SK-N-SH treated with all-trans-retinoic acid at 6 μM for 48 hours (cell line): ENCODE measurements around the gene MYL4.
"Not testable (repeated sequence)": the region's sequence is repeated elsewhere in the genome, so short reads cannot be mapped to it uniquely, and the experiment has no call there.

Source experiments
- ATAC-seq: fragments of 200-7000 bp; cut with Tn5 transposase; 3 replicates; pipeline ENCODE4 v1.9.1; 2020; ENCODE audit warnings: mild to moderate bottlenecking, moderate library complexity
- ARNTL ChIP-seq: fragments of 450-650 bp; formaldehyde crosslinking; IDR thresholded peaks from 2 replicates; pipeline ENCODE4 v1.5.0; 2020; ENCODE audit warnings: low read depth, mild to moderate bottlenecking, moderate library complexity, borderline replicate concordance
- BACH2 ChIP-seq: fragments of 250-450 bp; sonication (Bioruptor Pico); IDR thresholded peaks from 2 replicates; pipeline ENCODE4 v1.9.0; 2021; ENCODE audit warnings: mild to moderate bottlenecking, borderline replicate concordance
- CSDC2 ChIP-seq: fragments of 250-450 bp; sonication (Bioruptor Pico); IDR thresholded peaks from 2 replicates; pipeline ENCODE4 v1.5.0; 2020; ENCODE audit warnings: mild to moderate bottlenecking, moderate library complexity
- ESRRG ChIP-seq: fragments of 250-450 bp; sonication (Bioruptor Pico); IDR thresholded peaks from 2 replicates; pipeline ENCODE4 v1.6.1; 2021; ENCODE audit warnings: mild to moderate bottlenecking
- GLIS3 ChIP-seq: fragments of 250-450 bp; sonication (Bioruptor Pico); IDR thresholded peaks from 2 replicates; pipeline ENCODE4 v1.5.0; 2020; ENCODE audit warnings: mild to moderate bottlenecking, moderate library complexity
- ISL1 ChIP-seq: fragments of 250-450 bp; sonication (Bioruptor Pico); IDR thresholded peaks from 2 replicates; pipeline ENCODE4 v2.1.2; 2022; ENCODE audit warnings: mild to moderate bottlenecking, moderate library complexity
- OSR1 ChIP-seq: fragments of 250-450 bp; sonication (Bioruptor Pico); IDR thresholded peaks from 2 replicates; pipeline ENCODE4 v1.8.0; 2022; ENCODE audit warnings: moderate library complexity, mild to moderate bottlenecking, inconsistent platforms
- PPARA ChIP-seq: fragments of 250-450 bp; sonication (Bioruptor Pico); IDR thresholded peaks from 2 replicates; pipeline ENCODE4 v1.5.0; 2020; ENCODE audit warnings: mild to moderate bottlenecking, borderline replicate concordance
- RARB ChIP-seq: fragments of 250-450 bp; sonication (Bioruptor Pico); IDR thresholded peaks from 2 replicates; pipeline ENCODE4 v1.8.0; 2021; ENCODE audit warnings: mild to moderate bottlenecking, moderate library complexity
- SNAI2 ChIP-seq: fragments of 250-450 bp; sonication (Bioruptor Pico); IDR thresholded peaks from 2 replicates; pipeline ENCODE4 v1.5.0; 2020; ENCODE audit warnings: mild to moderate bottlenecking, moderate library complexity
- TCF4 ChIP-seq: fragments of 250-450 bp; sonication (Bioruptor Pico); IDR thresholded peaks from 2 replicates; pipeline ENCODE4 v1.8.0; 2021; ENCODE audit warnings: mild to moderate bottlenecking, moderate library complexity, borderline replicate concordance
- TOX ChIP-seq: fragments of 250-450 bp; sonication (Bioruptor Pico); IDR thresholded peaks from 2 replicates; pipeline ENCODE4 v1.8.0; 2021; ENCODE audit warnings: mild to moderate bottlenecking, moderate library complexity, borderline replicate concordance
- ZC3H10 ChIP-seq: fragments of 250-450 bp; sonication (Bioruptor Pico); IDR thresholded peaks from 2 replicates; pipeline ENCODE4 v1.5.1; 2021; ENCODE audit warnings: mild to moderate bottlenecking, moderate library complexity
- ZFP3 ChIP-seq: fragments of 250-450 bp; sonication (Bioruptor Pico); IDR thresholded peaks from 2 replicates; pipeline ENCODE4 v1.5.0; 2020; ENCODE audit warnings: mild to moderate bottlenecking, moderate library complexity
- ZFP30 ChIP-seq: fragments of 450-650 bp; formaldehyde crosslinking; IDR thresholded peaks from 2 replicates; pipeline ENCODE4 v1.5.0; 2022; ENCODE audit warnings: mild to moderate bottlenecking, moderate library complexity
- ZNF565 ChIP-seq: fragments of 450-650 bp; formaldehyde crosslinking; conservative IDR thresholded peaks from 2 replicates; pipeline ENCODE4 v1.5.0; 2020; ENCODE audit warnings: low read depth, mild to moderate bottlenecking, moderate library complexity
- ZNF70 ChIP-seq: fragments of 450-650 bp; formaldehyde crosslinking; IDR thresholded peaks from 2 replicates; pipeline ENCODE4 v1.5.0; 2020; ENCODE audit warnings: mild to moderate bottlenecking, moderate library complexity
- ZNF8 ChIP-seq: fragments of 450-650 bp; formaldehyde crosslinking; IDR thresholded peaks from 2 replicates; pipeline ENCODE4 v1.5.0; 2020; ENCODE audit warnings: mild to moderate bottlenecking, moderate library complexity
- TF ChIP-seq, protein P1 (sequence below): fragments of 250-450 bp; sonication (Bioruptor Pico); IDR thresholded peaks from 2 replicates; pipeline ENCODE4 v1.8.0; 2021; ENCODE audit warnings: low read depth, mild to moderate bottlenecking, moderate library complexity, borderline replicate concordance
- TF ChIP-seq, protein P2 (sequence below): fragments of 250-450 bp; sonication (Bioruptor Pico); IDR thresholded peaks from 2 replicates; pipeline ENCODE4 v1.8.0; 2020; ENCODE audit warnings: mild to moderate bottlenecking, moderate library complexity, borderline replicate concordance
- TF ChIP-seq, protein P3 (sequence below): fragments of 250-450 bp; sonication (Bioruptor Pico); IDR thresholded peaks from 2 replicates; pipeline ENCODE4 v1.5.1; 2020; ENCODE audit warnings: low read depth, mild to moderate bottlenecking, moderate library complexity

Gene MYL4

DNA sequence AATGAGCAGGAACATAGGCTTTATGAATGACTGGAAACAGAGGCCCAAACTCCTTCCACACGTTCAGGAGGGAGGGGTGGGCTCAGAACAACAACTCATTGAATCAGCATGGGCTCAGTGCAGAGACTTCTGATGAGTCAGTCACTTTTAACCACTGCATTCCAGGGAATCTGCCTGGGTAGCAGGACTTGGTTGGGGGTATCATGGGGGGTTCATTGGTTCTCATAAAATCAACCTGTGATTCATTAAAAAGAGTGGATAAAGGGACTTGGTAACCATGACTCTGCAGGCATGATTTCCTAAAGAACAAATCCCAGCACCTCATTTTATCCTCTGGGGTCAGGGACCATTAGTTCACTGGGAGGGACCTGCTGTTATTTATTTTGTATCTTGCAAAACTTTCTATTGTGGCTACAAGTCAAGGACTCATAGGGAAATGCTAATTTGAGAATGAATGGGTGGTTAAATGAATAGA lies 58.2 kb downstream of the MYL4 start (continued):
- TF ChIP-seq, protein P1, sequence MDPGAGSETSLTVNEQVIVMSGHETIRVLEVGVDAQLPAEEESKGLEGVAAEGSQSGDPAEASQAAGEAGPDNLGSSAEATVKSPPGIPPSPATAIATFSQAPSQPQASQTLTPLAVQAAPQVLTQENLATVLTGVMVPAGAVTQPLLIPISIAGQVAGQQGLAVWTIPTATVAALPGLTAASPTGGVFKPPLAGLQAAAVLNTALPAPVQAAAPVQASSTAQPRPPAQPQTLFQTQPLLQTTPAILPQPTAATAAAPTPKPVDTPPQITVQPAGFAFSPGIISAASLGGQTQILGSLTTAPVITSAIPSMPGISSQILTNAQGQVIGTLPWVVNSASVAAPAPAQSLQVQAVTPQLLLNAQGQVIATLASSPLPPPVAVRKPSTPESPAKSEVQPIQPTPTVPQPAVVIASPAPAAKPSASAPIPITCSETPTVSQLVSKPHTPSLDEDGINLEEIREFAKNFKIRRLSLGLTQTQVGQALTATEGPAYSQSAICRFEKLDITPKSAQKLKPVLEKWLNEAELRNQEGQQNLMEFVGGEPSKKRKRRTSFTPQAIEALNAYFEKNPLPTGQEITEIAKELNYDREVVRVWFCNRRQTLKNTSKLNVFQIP (CRISPR knock-in tag), result no peak
- TF ChIP-seq ZC3H10, result no peak
- no peak for TF ChIP-seq ARNTL (CRISPR knock-in tag)
- TF ChIP-seq, all 23 proteins: peak for 0

DNA sequence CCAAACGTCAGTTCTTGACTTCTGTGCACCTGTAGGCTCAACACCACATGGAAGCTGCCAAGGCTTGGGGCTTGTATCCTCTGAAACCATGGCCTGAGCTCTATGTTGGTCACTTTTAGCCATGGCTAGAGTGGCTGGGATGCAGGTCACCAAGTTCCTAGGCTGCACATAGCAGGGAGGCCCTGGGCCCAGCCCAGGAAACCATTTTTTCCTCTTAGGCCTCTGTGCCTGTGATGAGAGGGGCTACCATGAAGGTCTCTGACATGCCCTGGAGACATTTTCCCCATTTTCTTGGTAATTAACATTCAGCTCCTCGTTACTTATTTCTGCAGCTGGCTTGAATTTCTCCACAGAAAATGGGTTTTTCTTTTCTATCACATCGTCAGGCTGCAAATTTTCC lies 59.8 kb downstream of the MYL4 start:
- not testable (repeated sequence) for ATAC-seq

DNA sequence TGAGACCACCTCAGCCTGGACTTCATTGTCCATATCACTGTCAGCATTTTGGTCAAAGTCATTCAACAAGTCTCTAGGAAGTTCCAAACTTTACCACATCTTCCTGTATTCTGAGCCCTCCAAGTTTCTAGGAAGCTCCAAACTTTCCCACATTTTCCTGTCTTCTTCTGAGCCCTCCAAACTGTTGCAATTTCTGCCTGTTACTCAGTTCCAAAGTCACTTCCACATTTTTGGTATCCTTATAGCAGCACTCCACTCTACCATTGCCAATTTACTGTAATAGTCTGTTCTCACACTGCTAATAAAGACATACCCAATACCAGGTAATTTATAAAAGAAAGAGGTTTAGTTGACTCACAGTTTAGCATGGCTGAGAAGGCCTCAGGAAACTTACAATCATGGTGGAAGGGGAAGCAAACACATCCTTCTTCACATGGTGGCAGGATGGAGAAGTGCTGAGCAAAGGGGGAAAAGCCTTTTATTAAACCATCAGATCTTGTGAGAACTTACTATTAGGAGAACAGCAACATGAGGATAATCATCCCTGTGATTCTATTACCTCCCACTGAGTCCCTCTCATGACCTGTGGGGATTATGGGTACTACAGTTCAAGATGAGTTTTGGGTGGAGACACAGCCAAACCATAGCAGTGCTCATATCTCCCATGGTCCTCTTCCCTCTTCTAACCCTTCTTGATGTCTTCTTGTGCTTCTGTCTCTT lies 60.6 kb downstream of the MYL4 start:
- not testable (repeated sequence) for ATAC-seq

DNA sequence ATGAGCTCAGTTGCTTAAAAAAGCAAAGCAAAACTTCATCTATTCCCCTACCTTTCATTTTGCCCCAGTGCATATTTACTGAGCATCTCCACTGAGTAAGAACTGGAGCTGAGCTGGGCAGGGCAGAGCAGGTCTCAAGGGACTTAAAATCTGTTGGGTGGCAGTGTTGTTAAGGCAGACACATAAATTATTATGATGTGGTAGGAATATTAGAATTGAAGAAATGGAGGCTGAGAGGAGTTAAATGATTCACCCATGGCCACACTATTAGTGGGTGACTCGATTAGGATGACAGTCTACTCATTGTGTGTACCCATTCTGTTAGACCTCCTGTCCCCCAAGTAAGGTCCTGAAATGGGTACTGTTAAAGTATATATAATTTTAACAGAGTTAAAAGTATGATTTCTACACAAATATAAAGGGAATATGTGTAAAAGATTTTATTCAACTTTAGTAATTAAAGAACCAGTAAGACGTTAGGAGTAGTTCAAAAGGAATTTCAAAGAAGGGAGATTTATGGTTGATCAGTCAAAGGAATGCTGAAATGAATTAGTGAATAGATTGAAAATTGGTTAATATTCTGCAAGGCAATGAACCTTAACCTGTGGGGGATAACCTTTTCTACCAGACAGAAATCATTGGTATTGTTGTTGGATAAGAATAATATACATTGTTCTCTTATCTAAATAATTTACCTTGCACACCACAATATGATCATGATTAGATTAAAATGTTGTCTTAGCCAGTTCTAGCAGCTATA lies 62.0 kb downstream of the MYL4 start:
- ATAC-seq, result no peak

DNA sequence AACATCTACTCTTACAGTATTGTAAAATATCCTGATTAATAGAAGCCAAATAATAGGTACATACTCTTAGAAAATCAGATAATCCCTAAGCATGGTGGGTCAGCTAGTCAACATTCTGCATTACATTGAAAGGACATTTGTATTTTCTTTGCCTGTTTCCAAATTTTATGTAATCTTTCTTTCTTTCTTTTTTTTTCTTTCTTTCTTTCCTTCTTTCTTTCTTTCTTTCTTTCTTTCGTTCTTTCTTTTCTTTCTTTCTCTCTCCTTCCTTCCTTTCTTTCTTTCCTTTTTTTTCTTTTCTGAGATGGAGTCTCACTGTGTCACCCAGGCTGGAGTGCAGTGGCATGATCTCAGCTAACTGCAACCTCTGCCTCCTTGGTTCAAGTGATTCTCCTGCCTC lies 63.3 kb downstream of the MYL4 start:
- TF ChIP-seq ZNF8 (CRISPR knock-in tag) (no peak), PPARA (CRISPR knock-in tag) (no peak), ZNF70 (CRISPR knock-in tag) (no peak), BACH2 (no peak), TCF4 (CRISPR knock-in tag) (no peak), CSDC2 (CRISPR knock-in tag) (no peak), OSR1 (CRISPR knock-in tag) (no peak), TOX (no peak), ISL1 (CRISPR knock-in tag) (no peak), ARNTL (CRISPR knock-in tag) (no peak)
- TF ChIP-seq, protein P2, sequence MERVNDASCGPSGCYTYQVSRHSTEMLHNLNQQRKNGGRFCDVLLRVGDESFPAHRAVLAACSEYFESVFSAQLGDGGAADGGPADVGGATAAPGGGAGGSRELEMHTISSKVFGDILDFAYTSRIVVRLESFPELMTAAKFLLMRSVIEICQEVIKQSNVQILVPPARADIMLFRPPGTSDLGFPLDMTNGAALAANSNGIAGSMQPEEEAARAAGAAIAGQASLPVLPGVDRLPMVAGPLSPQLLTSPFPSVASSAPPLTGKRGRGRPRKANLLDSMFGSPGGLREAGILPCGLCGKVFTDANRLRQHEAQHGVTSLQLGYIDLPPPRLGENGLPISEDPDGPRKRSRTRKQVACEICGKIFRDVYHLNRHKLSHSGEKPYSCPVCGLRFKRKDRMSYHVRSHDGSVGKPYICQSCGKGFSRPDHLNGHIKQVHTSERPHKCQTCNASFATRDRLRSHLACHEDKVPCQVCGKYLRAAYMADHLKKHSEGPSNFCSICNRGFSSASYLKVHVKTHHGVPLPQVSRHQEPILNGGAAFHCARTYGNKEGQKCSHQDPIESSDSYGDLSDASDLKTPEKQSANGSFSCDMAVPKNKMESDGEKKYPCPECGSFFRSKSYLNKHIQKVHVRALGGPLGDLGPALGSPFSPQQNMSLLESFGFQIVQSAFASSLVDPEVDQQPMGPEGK, result no peak
- TF ChIP-seq, protein P1 (CRISPR knock-in tag), result no peak
- ATAC-seq, result no peak

More for the DNA sequence above, 62.0 kb downstream of the MYL4 start:
- TF ChIP-seq ESRRG (CRISPR knock-in tag) (no peak), GLIS3 (CRISPR knock-in tag) (no peak), TOX (no peak), ZNF565 (no peak), ZFP3 (CRISPR knock-in tag) (no peak), ZC3H10 (no peak)
- TF ChIP-seq, protein P3, sequence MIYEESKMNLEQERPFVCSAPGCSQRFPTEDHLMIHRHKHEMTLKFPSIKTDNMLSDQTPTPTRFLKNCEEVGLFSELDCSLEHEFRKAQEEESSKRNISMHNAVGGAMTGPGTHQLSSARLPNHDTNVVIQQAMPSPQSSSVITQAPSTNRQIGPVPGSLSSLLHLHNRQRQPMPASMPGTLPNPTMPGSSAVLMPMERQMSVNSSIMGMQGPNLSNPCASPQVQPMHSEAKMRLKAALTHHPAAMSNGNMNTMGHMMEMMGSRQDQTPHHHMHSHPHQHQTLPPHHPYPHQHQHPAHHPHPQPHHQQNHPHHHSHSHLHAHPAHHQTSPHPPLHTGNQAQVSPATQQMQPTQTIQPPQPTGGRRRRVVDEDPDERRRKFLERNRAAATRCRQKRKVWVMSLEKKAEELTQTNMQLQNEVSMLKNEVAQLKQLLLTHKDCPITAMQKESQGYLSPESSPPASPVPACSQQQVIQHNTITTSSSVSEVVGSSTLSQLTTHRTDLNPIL (CRISPR knock-in tag), result no peak

DNA sequence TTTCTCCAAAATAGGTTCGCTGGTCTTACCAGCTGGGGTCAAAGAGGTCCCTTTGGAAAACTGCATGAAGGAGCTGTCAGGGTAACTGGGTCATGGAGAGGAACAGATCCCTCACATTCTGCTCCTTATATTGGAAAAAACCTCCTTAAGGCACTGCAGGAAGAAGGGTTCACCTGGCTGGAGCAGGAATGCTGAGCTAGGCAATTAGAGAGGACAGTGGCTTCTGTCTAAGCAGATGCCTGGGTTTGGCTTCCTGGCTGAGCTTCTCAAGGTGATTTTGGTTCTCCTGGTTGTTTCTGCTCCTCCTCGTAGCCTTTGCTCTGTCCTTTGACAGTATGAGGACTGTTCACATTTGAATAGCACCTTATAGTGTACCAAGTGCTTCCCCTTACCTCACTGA lies 64.1 kb downstream of the MYL4 start:
- TF ChIP-seq ZNF8 (CRISPR knock-in tag) (no peak), ZFP30 (CRISPR knock-in tag) (no peak), ZFP3 (CRISPR knock-in tag) (no peak), RARB (CRISPR knock-in tag) (no peak), ISL1 (CRISPR knock-in tag) (no peak), SNAI2 (CRISPR knock-in tag) (no peak), CSDC2 (CRISPR knock-in tag) (no peak), GLIS3 (CRISPR knock-in tag) (no peak)
- TF ChIP-seq, protein P3 (CRISPR knock-in tag), result no peak
- TF ChIP-seq, protein P1 (CRISPR knock-in tag), result no peak
- ATAC-seq, result no peak
